AG09319 (cell line): ENCODE data around the gene CX3CL1.

Experiments used
- DNase-seq: peaks from one replicate; pipeline ENCODE4 v3.0.0-alpha.2; 2010; ENCODE audit warnings: low read depth; ENCODE audit errors: extremely low read depth
- CTCF ChIP-seq: IDR thresholded peaks from 2 replicates; pipeline ENCODE4 v1.5.1; 2011; ENCODE audit warnings: low read depth, mild to moderate bottlenecking, inconsistent platforms, low read length, moderate library complexity

The CX3CL1 gene

GRCh38 chr16:57372372-57373116 lies at the start of gene CX3CL1:
Gene CX3CL1 (plus strand): TSS chr16:57372490. CDS start chr16:57372569, 79 bp downstream.
- peak; percentile 2 for TF ChIP-seq CTCF
- DNase-seq: no peak

GRCh38 chr16:57324749-57325148 lies 47.5 kb upstream of the CX3CL1 start:
- no peak for DNase-seq
- TF ChIP-seq CTCF: no peak

GRCh38 chr16:57325458-57325857 lies 46.8 kb upstream of the CX3CL1 start:
- no peak for DNase-seq

GRCh38 chr16:57329718-57330327 lies 42.5 kb upstream of the CX3CL1 start:
- TF ChIP-seq CTCF: no peak
- no peak for DNase-seq

More at GRCh38 chr16:57325458-57325857, 46.8 kb upstream of the CX3CL1 start:
- TF ChIP-seq CTCF: no peak

- no peak for TF ChIP-seq CTCF
Measured at GRCh38 chr16:57331355-57331754, 40.9 kb upstream of the CX3CL1 start.

GRCh38 chr16:57333402-57333801 lies 38.9 kb upstream of the CX3CL1 start:
- TF ChIP-seq CTCF: no peak
- no peak for DNase-seq

More at GRCh38 chr16:57331355-57331754, 40.9 kb upstream of the CX3CL1 start:
- DNase-seq: no peak

GRCh38 chr16:57335366-57335765 lies 36.9 kb upstream of the CX3CL1 start:
- TF ChIP-seq CTCF: no peak
- no peak for DNase-seq
